Measurements from ENCODE around the gene PPP1R3C.

Gene PPP1R3C

DNA sequence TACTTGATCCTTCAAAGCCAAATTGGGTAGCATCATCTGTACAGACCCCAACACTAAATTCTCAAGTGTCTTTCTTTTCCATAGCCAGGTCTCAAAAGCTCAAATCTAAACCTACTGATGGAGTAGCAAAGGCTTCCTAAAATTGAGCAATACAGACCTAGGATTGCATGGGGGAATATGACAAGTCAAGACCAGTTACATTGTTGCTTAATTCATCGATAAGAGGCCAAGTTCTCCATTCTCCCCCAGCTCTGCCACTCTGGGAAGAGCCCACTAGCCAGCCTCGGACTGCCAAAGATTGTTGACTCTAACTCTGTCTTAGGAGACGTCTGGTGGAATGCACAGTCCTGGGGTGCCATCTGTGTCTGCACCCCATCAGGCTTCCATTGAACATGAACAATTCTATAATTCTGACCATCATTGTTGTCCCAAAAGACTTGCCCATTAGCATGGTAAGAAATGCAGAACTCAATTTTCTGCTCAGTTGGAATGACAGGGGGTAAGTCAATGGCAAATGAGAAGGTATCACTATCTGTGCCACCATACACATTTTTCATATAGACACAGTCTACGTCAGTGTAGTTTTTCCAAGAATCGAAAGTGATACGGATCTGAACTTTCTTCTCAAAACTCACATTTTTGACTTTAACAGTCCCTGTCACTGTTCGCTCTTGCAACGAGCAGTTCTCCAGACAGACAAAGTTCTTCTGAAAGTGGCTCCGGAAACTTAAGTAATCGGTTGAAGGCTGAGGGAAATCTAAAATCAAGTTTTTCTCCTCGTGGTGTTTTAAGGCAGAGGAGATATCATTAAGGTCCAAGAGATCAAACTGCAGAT lies 2.9 kb downstream of the PPP1R3C start:
- DNase-seq (ENCODE audit: low read depth, low spot score) = no peak
- Histone ChIP-seq H3K27ac (ENCODE audit: low read length) (no peak overlapping the region), H3K4me3 (ENCODE audit: low read length) (no peak overlapping the region), H3K36me3 (ENCODE audit: control insufficient read depth, insufficient read depth, low read length) (no peaks in the 10 kb centered on the region), H3K9me3 (ENCODE audit: control insufficient read depth, insufficient read depth, low read length) (no peaks in the 10 kb centered on the region), H3K4me1 (ENCODE audit: control insufficient read depth, insufficient read depth, low read length) (no peaks in the 10 kb centered on the region), H3K27me3 (ENCODE audit: control insufficient read depth, insufficient read depth, low read length) (peaks cover 2% of the 10 kb centered on the region; the same call in 1 of the 2 replicates)
- whole genome bisulfite sequencing (ENCODE audit: insufficient coverage, insufficient read length) = no CpG with 5 or more reads among the region's 11 CpGs

DNA sequence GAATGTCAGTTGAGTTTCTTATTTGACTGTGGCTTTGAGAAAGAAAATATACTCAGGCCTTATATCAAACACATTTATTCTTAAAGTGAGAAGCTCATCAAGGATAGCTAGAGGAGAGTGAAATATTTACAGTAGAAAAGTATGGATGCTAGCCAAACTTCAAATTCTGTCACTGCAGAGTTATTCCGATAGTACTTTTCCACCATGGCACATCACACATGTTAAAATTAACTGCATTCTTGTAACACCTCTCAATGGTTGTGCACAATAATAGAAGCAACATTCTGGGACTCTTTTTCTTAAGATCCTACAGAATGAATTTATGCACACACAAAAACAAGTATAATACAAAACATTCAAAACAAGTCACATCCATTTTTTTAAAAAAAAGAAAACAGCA lies 4.5 kb downstream of the PPP1R3C start:
- WGBS (ENCODE audit: insufficient coverage, insufficient read length) = no CpG with 5 or more reads among the region's 1 CpG
- Histone ChIP-seq H3K9me3 (ENCODE audit: control insufficient read depth, insufficient read depth, low read length) (no peaks in the 10 kb centered on the region), H3K27me3 (ENCODE audit: control insufficient read depth, insufficient read depth, low read length) (no peaks in the 10 kb centered on the region; the same call in 1 of the 2 replicates), H3K4me3 (ENCODE audit: low read length) (no peak overlapping the region), H3K36me3 (ENCODE audit: control insufficient read depth, insufficient read depth, low read length) (no peaks in the 10 kb centered on the region), H3K4me1 (ENCODE audit: control insufficient read depth, insufficient read depth, low read length) (no peaks in the 10 kb centered on the region), H3K27ac (ENCODE audit: low read length) (no peak overlapping the region)
- DNase-seq (ENCODE audit: low read depth, low spot score) = no peak

DNA sequence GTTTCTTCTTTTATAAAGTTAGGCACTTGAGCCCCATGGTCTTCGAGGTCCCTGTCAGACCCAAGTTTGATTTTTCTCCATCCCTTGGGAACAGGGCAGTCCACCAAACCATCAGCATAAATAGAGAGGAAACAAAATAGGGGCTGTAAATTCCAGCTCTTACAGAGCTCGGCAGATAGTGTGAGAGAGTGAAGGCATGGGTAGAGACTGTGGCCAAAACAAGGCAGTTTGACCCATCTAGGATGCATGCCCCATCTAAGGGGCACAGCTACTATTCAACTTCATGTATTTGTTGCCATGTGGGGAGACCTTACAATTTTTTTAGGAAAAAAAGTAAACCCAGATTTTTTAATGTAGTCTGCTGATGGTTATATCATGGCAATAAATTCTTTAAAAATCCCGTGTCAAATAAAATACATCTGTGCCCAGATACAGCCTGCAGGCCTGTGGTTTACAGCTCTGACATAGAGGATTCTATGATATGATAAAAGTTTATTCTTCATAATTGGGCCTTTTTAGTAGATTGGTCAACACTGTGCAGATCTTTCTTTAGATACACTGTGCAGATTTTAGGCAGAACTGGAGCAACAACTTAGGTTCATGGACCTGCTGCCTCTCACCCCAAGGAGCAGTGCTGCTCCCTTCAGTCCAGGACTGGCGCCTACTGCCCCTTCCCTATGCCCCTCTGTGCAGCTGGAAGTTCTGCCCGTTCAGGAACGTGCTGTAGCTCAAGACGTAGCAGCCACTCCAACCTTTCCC lies 5.3 kb downstream of the PPP1R3C start:
- H3K9me3 ChIP-seq (ENCODE audit: control insufficient read depth, insufficient read depth, low read length) = no peaks in the 10 kb centered on the region
- no CpG with 5 or more reads among the region's 7 CpGs for WGBS (ENCODE audit: insufficient coverage, insufficient read length)
- no peaks in the 10 kb centered on the region for H3K4me1 ChIP-seq (ENCODE audit: control insufficient read depth, insufficient read depth, low read length)
- H3K4me3 ChIP-seq (ENCODE audit: low read length) = no peak overlapping the region
- no peaks in the 10 kb centered on the region; the same call in 1 of the 2 replicates for H3K27me3 ChIP-seq (ENCODE audit: control insufficient read depth, insufficient read depth, low read length)
- H3K27ac ChIP-seq (ENCODE audit: low read length) = no peak overlapping the region
- no peak for DNase-seq (ENCODE audit: low read depth, low spot score)
- H3K36me3 ChIP-seq (ENCODE audit: control insufficient read depth, insufficient read depth, low read length) = no peaks in the 10 kb centered on the region

DNA sequence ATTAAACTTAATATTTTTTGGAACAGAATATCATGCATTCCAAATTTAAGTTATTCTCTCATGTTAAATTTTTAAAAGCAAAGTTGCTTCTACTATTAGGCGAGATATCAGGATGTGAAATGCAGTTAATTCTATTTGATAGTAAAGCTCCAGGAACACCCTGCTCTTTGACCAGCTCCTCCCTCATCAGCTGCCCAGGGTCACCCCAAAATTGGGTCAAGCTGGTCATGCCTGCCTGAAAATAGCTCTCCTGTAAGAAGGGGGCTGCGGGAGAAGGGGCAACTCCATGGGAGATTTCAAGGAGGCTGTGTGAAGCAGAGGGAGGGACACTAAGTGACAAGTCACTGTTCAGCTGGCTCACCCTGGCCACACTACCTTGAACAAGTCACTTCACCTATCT lies 5.9 kb downstream of the PPP1R3C start:
- Histone ChIP-seq H3K36me3 (ENCODE audit: control insufficient read depth, insufficient read depth, low read length) (no peaks in the 10 kb centered on the region), H3K4me3 (ENCODE audit: low read length) (no peak overlapping the region), H3K27me3 (ENCODE audit: control insufficient read depth, insufficient read depth, low read length) (no peaks in the 10 kb centered on the region), H3K27ac (ENCODE audit: low read length) (no peak overlapping the region), H3K4me1 (ENCODE audit: control insufficient read depth, insufficient read depth, low read length) (no peaks in the 10 kb centered on the region), H3K9me3 (ENCODE audit: control insufficient read depth, insufficient read depth, low read length) (no peaks in the 10 kb centered on the region)
- WGBS (ENCODE audit: insufficient coverage, insufficient read length) = no CpG with 5 or more reads among the region's 2 CpGs
- no peak for DNase-seq (ENCODE audit: low read depth, low spot score)

DNA sequence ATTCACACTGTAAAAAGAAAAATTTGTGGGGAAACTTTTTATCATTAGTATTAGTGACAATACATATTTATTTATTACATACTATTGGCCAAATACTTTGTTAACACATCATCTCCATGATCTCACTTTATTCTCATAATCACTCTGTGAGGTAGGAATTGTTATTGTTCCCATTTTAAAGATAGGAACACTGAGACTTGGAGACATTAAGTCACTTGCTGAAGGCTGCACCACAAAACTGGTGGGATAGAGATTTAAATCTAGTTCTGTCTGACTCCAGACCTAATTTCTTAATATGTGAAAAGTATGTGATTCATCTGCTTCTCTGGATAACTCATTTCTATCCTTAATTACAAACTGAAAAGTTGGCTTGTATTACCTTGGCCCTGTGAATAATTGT lies 8.2 kb downstream of the PPP1R3C start:
- Histone ChIP-seq H3K4me1 (ENCODE audit: control insufficient read depth, insufficient read depth, low read length) (no peaks in the 10 kb centered on the region), H3K36me3 (ENCODE audit: control insufficient read depth, insufficient read depth, low read length) (no peaks in the 10 kb centered on the region), H3K27me3 (ENCODE audit: control insufficient read depth, insufficient read depth, low read length) (no peaks in the 10 kb centered on the region), H3K4me3 (ENCODE audit: low read length) (no peak overlapping the region), H3K27ac (ENCODE audit: low read length) (no peak overlapping the region), H3K9me3 (ENCODE audit: control insufficient read depth, insufficient read depth, low read length) (no peaks in the 10 kb centered on the region)
- no peak for DNase-seq (ENCODE audit: low read depth, low spot score)

DNA sequence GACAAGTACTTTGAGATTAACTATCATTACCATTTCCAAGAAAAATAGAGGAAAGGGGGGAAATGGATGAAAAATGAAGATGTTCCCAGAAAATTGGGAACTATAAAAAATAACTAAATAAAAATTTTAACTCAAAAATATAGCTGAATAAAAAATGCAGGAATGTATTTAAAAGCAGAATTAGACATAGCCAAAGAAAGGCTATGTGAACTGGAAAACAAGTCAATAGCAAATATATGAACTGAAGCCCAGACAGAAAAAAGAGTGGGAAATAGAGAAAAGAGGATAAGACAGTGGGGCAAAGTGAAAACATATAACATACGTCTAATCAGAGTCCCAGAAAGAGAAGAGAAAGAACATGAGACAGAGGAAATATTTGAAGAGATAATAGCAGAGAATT lies 10.3 kb downstream of the PPP1R3C start:
- no CpG with 5 or more reads among the region's 1 CpG for WGBS (ENCODE audit: insufficient coverage, insufficient read length)
- no peaks in the 10 kb centered on the region for H3K4me1 ChIP-seq (ENCODE audit: control insufficient read depth, insufficient read depth, low read length)
- H3K27ac ChIP-seq (ENCODE audit: low read length) = no peak overlapping the region
- H3K36me3 ChIP-seq (ENCODE audit: control insufficient read depth, insufficient read depth, low read length) = no peaks in the 10 kb centered on the region
- H3K4me3 ChIP-seq (ENCODE audit: low read length) = no peak overlapping the region
- no peaks in the 10 kb centered on the region for H3K9me3 ChIP-seq (ENCODE audit: control insufficient read depth, insufficient read depth, low read length)
- DNase-seq (ENCODE audit: low read depth, low spot score) = no peak
- H3K27me3 ChIP-seq (ENCODE audit: control insufficient read depth, insufficient read depth, low read length) = no peaks in the 10 kb centered on the region

DNA sequence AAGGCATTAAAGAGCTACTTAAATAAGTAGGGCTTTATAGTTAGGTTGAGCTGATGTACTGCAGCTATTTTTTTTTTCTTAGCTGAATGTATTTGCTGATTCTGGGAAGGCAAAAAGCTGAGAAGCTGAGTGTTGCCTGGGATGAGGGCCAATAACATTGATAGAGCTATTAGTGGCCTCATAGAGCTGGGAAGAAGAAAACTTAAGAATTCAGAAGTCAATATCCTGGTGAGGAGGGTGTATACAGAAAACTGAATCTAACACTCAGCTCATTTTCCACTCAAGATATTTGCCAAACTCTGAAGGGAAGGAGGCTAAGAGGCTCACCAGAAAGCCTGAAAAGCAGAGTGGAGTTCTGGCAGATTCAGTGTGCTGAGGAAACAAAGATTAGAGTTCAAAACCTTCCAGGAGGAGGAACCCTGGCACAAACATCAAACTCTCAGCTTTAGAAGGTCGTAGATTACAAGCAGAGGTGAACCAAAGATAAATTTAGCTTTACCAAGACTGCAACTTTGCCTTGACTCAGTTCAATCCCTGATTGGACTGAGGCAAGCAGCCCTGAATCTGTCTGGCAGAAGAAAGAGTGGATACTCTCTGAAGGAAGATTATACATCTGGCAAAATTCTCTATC lies 11.3 kb downstream of the PPP1R3C start:
- Histone ChIP-seq H3K4me1 (ENCODE audit: control insufficient read depth, insufficient read depth, low read length) (no peaks in the 10 kb centered on the region), H3K27ac (ENCODE audit: low read length) (no peak overlapping the region), H3K36me3 (ENCODE audit: control insufficient read depth, insufficient read depth, low read length) (no peaks in the 10 kb centered on the region), H3K9me3 (ENCODE audit: control insufficient read depth, insufficient read depth, low read length) (no peaks in the 10 kb centered on the region), H3K27me3 (ENCODE audit: control insufficient read depth, insufficient read depth, low read length) (no peaks in the 10 kb centered on the region), H3K4me3 (ENCODE audit: low read length) (no peak overlapping the region)
- no CpG with 5 or more reads among the region's 1 CpG for WGBS (ENCODE audit: insufficient coverage, insufficient read length)
- no peak for DNase-seq (ENCODE audit: low read depth, low spot score)

DNA sequence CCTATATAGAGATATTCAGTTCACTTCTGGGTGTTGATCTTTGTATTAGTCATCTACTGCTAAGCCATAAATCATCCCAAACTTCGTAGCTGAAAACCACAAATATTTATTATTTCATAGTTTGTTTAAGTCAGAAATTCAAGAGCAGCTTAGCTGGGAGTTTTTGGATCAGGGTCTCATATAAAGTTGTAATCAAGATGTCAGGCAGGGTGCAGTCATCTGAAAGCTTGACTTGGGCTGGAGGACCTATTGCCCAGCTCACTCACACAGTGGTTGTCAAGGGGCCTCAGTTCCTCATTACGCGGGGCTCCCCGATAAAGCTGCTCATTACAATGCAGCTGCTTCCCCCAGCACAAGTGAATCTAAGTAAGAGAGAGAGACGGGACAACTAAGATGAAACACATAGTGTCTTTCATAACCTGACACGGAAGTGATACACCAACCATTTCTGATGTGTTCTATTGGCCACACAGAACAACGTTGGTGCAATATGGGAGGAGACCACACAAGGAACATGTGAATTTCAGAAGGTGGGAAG lies 15.7 kb downstream of the PPP1R3C start:
- H3K9me3 ChIP-seq (ENCODE audit: control insufficient read depth, insufficient read depth, low read length) = no peaks in the 10 kb centered on the region
- no peaks in the 10 kb centered on the region for H3K4me1 ChIP-seq (ENCODE audit: control insufficient read depth, insufficient read depth, low read length)
- WGBS (ENCODE audit: insufficient coverage, insufficient read length) = no CpG with 5 or more reads among the region's 7 CpGs
- no peaks in the 10 kb centered on the region for H3K27me3 ChIP-seq (ENCODE audit: control insufficient read depth, insufficient read depth, low read length)
- H3K27ac ChIP-seq (ENCODE audit: low read length) = no peak overlapping the region
- no peaks in the 10 kb centered on the region for H3K36me3 ChIP-seq (ENCODE audit: control insufficient read depth, insufficient read depth, low read length)
- H3K4me3 ChIP-seq (ENCODE audit: low read length) = no peak overlapping the region
- DNase-seq (ENCODE audit: low read depth, low spot score) = no peak

DNA sequence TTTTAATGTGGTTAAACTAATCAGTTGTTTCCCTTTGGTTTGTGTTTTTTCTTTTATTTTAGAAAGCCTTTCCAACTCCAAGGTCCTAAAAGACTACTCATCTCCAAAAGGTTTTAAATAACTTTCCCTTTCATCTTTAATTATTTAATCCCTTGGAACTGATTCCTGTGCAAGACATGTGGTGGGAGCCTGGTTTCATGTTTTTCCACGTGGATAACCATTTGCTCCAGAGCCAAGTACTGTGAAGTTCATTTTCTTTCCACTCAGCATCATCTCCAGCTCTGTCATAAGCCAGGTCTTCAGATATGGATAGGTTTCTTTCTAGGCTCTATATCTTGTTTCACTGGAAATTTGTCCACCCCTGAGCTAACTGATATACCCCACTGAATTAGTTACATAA lies 16.7 kb downstream of the PPP1R3C start:
- no peaks in the 10 kb centered on the region for H3K27me3 ChIP-seq (ENCODE audit: control insufficient read depth, insufficient read depth, low read length)
- H3K36me3 ChIP-seq (ENCODE audit: control insufficient read depth, insufficient read depth, low read length) = no peaks in the 10 kb centered on the region
- H3K4me3 ChIP-seq (ENCODE audit: low read length) = no peak overlapping the region
- H3K27ac ChIP-seq (ENCODE audit: low read length) = no peak overlapping the region
- no peak for DNase-seq (ENCODE audit: low read depth, low spot score)
- H3K4me1 ChIP-seq (ENCODE audit: control insufficient read depth, insufficient read depth, low read length) = no peaks in the 10 kb centered on the region
- WGBS (ENCODE audit: insufficient coverage, insufficient read length) = no CpG with 5 or more reads among the region's 1 CpG
- H3K9me3 ChIP-seq (ENCODE audit: control insufficient read depth, insufficient read depth, low read length) = no peaks in the 10 kb centered on the region

DNA sequence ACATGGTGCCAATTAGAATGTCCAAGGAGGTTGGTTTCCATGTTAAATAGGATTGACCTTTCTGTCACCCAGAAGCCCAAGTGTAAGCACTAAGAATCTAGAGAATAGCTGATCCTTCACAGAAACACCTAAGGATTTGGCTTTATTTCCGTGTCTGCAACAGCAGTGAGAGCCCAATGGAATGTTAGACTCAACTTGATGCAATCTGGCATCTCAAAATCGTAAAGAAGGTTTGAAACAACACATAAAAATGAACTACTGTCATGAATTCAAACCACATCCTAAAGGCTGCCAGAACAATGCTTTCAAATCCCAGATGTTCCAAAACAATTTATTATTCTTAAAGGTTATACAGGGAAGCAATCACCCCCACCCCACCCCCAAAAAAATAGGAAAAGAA lies 18.6 kb downstream of the PPP1R3C start:
- no peaks in the 10 kb centered on the region for H3K36me3 ChIP-seq (ENCODE audit: control insufficient read depth, insufficient read depth, low read length)
- no peaks in the 10 kb centered on the region for H3K4me1 ChIP-seq (ENCODE audit: control insufficient read depth, insufficient read depth, low read length)
- H3K27me3 ChIP-seq (ENCODE audit: control insufficient read depth, insufficient read depth, low read length) = no peaks in the 10 kb centered on the region
- DNase-seq (ENCODE audit: low read depth, low spot score) = no peak
- no peak overlapping the region for H3K27ac ChIP-seq (ENCODE audit: low read length)
- H3K4me3 ChIP-seq (ENCODE audit: low read length) = no peak overlapping the region
- no peaks in the 10 kb centered on the region for H3K9me3 ChIP-seq (ENCODE audit: control insufficient read depth, insufficient read depth, low read length)
- WGBS (ENCODE audit: insufficient coverage, insufficient read length) = no CpG with 5 or more reads among the region's 2 CpGs
